DOHH2 (cell line): ENCODE results near the gene ARRB1.

ENCODE experiments used
- H3F3A ChIP-seq: fragments of 200-600 bp; sonication (generic), shearing (Covaris generic); 2 replicates; pipeline ENCODE4 v1.6.0; 2016; ENCODE audit warnings: antibody characterized with exemption, mild to moderate bottlenecking; ENCODE audit not compliant: control insufficient read depth, insufficient read depth
- H3K27ac ChIP-seq: fragments of 200-600 bp; sonication (generic); 2 replicates; pipeline ENCODE4 v1.5.1; 2014; ENCODE audit warnings: low read depth, mild to moderate bottlenecking, low read length, moderate library complexity
- H3K27me3 ChIP-seq: fragments of 200-600 bp; sonication (generic); 2 replicates; pipeline ENCODE4 v1.6.1; 2014; ENCODE audit warnings: mild to moderate bottlenecking, low read length, mixed read lengths; ENCODE audit not compliant: control insufficient read depth
- H3K36me3 ChIP-seq: fragments of 200-600 bp; sonication (generic); 2 replicates; pipeline ENCODE4 v1.6.1; 2014; ENCODE audit warnings: mild to moderate bottlenecking, low read length, moderate library complexity, mixed read lengths; ENCODE audit not compliant: control insufficient read depth
- H3K4me1 ChIP-seq: fragments of 200-600 bp; sonication (generic); 2 replicates; pipeline ENCODE4 v1.6.1; 2014; ENCODE audit warnings: mild to moderate bottlenecking, low read length, mixed read lengths; ENCODE audit not compliant: control insufficient read depth
- H3K4me2 ChIP-seq: fragments of 200-600 bp; sonication (generic); 2 replicates; pipeline ENCODE4 v1.6.0; 2014; ENCODE audit warnings: mild to moderate bottlenecking, low read length, moderate library complexity
- H3K4me3 ChIP-seq: fragments of 200-600 bp; sonication (generic); 2 replicates; pipeline ENCODE4 v1.5.1; 2014; ENCODE audit warnings: mild to moderate bottlenecking, low read length, mixed read lengths
- H3K79me2 ChIP-seq: fragments of 200-600 bp; sonication (generic); 2 replicates; pipeline ENCODE4 v1.6.1; 2014; ENCODE audit warnings: mild to moderate bottlenecking, low read length, mixed read lengths; ENCODE audit not compliant: control insufficient read depth
- H3K9me2 ChIP-seq: fragments of 200-600 bp; sonication (generic); replicated peaks from 2 replicates; pipeline ENCODE4 v1.6.1; 2014; ENCODE audit warnings: mild to moderate bottlenecking, low read length, mixed read lengths; ENCODE audit not compliant: control insufficient read depth
- H3K9me3 ChIP-seq: fragments of 200-600 bp; sonication (generic); 2 replicates; pipeline ENCODE4 v1.6.1; 2014; ENCODE audit warnings: antibody characterized with exemption, low read length, mixed read lengths; ENCODE audit not compliant: control insufficient read depth, insufficient read depth
- H4K20me1 ChIP-seq: fragments of 200-600 bp; sonication (generic); 2 replicates; pipeline ENCODE4 v1.6.0; 2014; ENCODE audit warnings: low read depth, mild to moderate bottlenecking, antibody characterized with exemption, low read length, moderate library complexity; ENCODE audit not compliant: control insufficient read depth, insufficient read depth
- EZH2phosphoT487 ChIP-seq: fragments of 200-600 bp; sonication (generic); IDR thresholded peaks from 2 replicates; pipeline ENCODE4 v1.6.1; 2017; ENCODE audit warnings: borderline replicate concordance, mild to moderate bottlenecking, antibody characterized with exemption, low read length, moderate library complexity, mixed read lengths
- TF ChIP-seq, protein P1 (sequence below): fragments of 200-600 bp; sonication (generic); IDR thresholded peaks from one replicate; pipeline ENCODE4 v1.5.1; 2014; ENCODE audit warnings: antibody characterized with exemption, mild to moderate bottlenecking, low read depth, low read length; ENCODE audit not compliant: poor library complexity, severe bottlenecking

Gene ARRB1

DNA sequence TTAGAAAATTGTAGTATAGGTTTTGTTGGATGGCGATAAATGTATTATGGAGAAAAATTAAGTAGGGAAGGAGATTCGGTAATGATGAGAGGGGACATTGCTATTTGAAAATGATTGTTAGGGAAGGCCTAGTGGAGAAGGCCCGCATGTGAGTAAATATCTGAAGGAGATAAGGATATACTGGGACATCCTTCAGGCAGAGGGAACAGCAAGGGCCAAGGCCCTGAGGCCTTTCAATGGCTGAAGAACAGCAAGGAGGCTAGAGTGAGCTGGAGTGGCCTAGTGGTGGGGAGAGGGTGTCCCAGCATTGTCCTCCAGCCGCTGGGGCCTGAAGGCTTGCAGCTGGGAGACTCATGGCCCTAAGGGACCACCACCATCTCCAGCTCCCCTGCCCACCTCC is 23.2 kb upstream of the ARRB1 start:
- Histone ChIP-seq H3K27me3 (peaks cover 13% of the 10 kb centered on the region), H3K9me3 (no peaks in the 10 kb centered on the region), H3F3A (no peaks in the 10 kb centered on the region), H3K9me2 (no peaks in the 10 kb centered on the region), H3K27ac (no peak overlapping the region), H3K36me3 (no peaks in the 10 kb centered on the region), H3K79me2 (no peaks in the 10 kb centered on the region), H3K4me1 (no peaks in the 10 kb centered on the region), H4K20me1 (no peaks in the 10 kb centered on the region), H3K4me3 (no peak overlapping the region), H3K4me2 (no peak overlapping the region)
- TF ChIP-seq EZH2phosphoT487 = no peak
- TF ChIP-seq, protein P1, sequence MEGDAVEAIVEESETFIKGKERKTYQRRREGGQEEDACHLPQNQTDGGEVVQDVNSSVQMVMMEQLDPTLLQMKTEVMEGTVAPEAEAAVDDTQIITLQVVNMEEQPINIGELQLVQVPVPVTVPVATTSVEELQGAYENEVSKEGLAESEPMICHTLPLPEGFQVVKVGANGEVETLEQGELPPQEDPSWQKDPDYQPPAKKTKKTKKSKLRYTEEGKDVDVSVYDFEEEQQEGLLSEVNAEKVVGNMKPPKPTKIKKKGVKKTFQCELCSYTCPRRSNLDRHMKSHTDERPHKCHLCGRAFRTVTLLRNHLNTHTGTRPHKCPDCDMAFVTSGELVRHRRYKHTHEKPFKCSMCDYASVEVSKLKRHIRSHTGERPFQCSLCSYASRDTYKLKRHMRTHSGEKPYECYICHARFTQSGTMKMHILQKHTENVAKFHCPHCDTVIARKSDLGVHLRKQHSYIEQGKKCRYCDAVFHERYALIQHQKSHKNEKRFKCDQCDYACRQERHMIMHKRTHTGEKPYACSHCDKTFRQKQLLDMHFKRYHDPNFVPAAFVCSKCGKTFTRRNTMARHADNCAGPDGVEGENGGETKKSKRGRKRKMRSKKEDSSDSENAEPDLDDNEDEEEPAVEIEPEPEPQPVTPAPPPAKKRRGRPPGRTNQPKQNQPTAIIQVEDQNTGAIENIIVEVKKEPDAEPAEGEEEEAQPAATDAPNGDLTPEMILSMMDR = no peak

DNA sequence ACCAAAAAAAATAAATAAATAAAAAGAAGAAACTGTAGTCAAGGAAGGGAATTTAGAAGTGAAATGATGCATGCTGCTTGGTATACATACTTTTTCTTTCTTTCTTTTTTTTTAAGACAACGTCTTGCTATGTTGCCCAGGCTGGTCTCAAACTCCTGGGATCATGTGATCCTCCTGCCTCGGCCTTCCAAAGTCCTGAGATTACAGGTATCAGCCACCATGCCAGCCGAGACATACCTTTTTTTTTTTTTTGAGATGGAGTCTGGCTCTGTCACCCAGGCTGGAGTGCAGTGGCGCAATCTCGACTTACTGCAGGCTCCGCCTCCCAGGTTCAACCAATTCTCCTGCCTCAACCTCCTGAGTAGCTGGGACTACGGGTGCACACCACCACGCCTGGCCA is 21.7 kb upstream of the ARRB1 start:
- no peak for TF ChIP-seq EZH2phosphoT487
- TF ChIP-seq, protein P1 = no peak

DNA sequence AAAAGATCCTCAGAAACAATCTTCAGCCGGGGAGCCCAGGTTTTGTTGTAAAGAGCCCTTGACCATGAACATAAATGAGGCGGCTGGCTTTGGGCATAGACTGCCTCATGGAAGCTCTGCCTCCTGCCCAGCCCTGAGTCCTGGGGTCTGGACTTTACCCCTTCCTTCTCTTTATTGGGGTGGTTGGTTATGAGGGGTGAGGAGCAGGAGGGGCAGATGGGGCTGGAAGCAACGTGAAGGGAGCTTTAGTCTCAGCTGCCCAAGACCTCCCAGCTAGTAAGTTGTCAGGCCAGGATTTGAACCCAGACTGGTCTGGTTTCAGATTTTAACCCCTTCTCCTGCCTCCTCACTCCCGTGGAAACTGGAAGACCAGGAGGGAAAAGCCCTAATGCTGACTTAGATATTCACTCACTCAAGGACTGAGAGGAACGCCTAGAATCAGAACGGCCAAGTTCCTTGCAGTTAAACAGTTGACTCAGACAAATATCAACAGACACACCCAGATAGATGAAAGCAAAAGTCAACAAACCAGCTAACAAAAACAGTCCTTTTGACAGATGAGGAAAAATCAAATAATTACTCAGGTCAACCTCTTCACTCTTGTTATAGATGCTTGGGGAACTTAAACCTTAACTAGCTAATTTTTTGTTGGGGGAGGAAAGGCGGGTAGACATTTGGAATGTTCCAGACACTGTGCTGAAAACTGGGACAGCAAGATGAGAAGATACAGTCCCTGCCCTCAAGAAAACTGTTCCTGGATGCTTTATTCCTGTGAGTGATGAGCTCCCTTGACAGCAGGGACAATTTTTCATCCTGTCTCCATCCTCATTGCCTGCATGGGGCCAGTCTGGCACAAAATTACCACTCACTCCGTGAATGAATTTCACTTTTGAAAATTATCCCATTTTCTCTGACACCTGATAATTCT is 20.8 kb upstream of the ARRB1 start:
- Histone ChIP-seq H3K79me2 (no peaks in the 10 kb centered on the region), H3K4me2 (no peak overlapping the region), H3K4me3 (no peak overlapping the region)

More for the DNA sequence above, 21.7 kb upstream of the ARRB1 start:
- Histone ChIP-seq H4K20me1 (no peaks in the 10 kb centered on the region), H3K4me3 (no peak overlapping the region), H3K4me2 (no peak overlapping the region), H3K79me2 (no peaks in the 10 kb centered on the region), H3K4me1 (no peaks in the 10 kb centered on the region), H3K9me2 (no peaks in the 10 kb centered on the region), H3K9me3 (no peaks in the 10 kb centered on the region), H3K27me3 (peaks cover 13% of the 10 kb centered on the region), H3F3A (no peaks in the 10 kb centered on the region), H3K27ac (no peak overlapping the region), H3K36me3 (no peaks in the 10 kb centered on the region)

More for the DNA sequence above, 20.8 kb upstream of the ARRB1 start:
- Histone ChIP-seq H4K20me1 (no peaks in the 10 kb centered on the region), H3K9me2 (no peaks in the 10 kb centered on the region), H3K27ac (no peak overlapping the region), H3K36me3 (no peaks in the 10 kb centered on the region), H3F3A (no peaks in the 10 kb centered on the region), H3K9me3 (no peaks in the 10 kb centered on the region), H3K27me3 (peaks cover 13% of the 10 kb centered on the region), H3K4me1 (no peaks in the 10 kb centered on the region)
- TF ChIP-seq, protein P1 = no peak
- no peak for TF ChIP-seq EZH2phosphoT487
